HepG2 (cell line): Measurements from ENCODE around the gene NALCN. TPM values are rescaled to one million over a fixed set of nuclear protein-coding genes. Genes with fewer than 3 reads are reported as not detected.

Source experiments
- ATAC-seq: fragments of 200-7000 bp; cut with Tn5 transposase; 3 replicates; pipeline ENCODE4 v1.9.1; 2020; ENCODE audit warnings: mild to moderate bottlenecking, moderate library complexity
- BruUV-seq: library from RNA; stranded (reverse); fragments of 400-500 nt; replicated peaks from 2 replicates; lab custom pipeline; 2021; lab: Mats Ljungman, UMichigan
- CTCF ChIA-PET: fragments of 300-600 bp; formaldehyde crosslinking; extraction: SDS; loops from one replicate; lab custom pipeline; 2021; ENCODE audit warnings: low total read pairs, inconsistent platforms, low intra/inter-chr PET ratio; lab: Yijun Ruan, JAX
- POLR2A ChIA-PET: fragments of 350-600 bp; sonication (Branson Sonifier 250); formaldehyde crosslinking; loops from one replicate; lab custom pipeline; 2020; ENCODE audit warnings: antibody characterized with exemption, inconsistent platforms; lab: Yijun Ruan, JAX
- DNase-seq: peaks from one replicate; pipeline ENCODE4 v3.0.0-alpha.2; 2015; ENCODE audit warnings: low spot score
- FAIRE-seq: peaks from 3 replicates; lab custom pipeline; 2011; peaks lifted over from hg19 to GRCh38; lab: Jason Lieb, UNC
- H2AFZ ChIP-seq: one replicate; pipeline ENCODE4 v1.6.1; 2011; ENCODE audit warnings: low read length, inconsistent platforms
- H3K27ac ChIP-seq: fragments of 300-600 bp; 3 replicates; pipeline ENCODE4 v1.8.0; 2011; ENCODE audit warnings: mixed run types, mild to moderate bottlenecking, mixed read lengths, low read length, inconsistent platforms; ENCODE audit not compliant: insufficient read depth; ENCODE audit errors: extremely low read length
- H3K27me3 ChIP-seq, 2 experiments: fragments of 200-600 bp in 1 of 2; 2 replicates in 1 of 2; 3 replicates in 1 of 2; pipeline versions ENCODE4 v1.6.0 to v1.8.0; 2011; ENCODE audit warnings: low read length in 2 of 2, mild to moderate bottlenecking in 2 of 2, moderate library complexity in 2 of 2, inconsistent platforms in 1 of 2; ENCODE audit not compliant: insufficient read depth in 2 of 2, control insufficient read depth in 1 of 2
- H3K36me3 ChIP-seq, 2 experiments: fragments of 200-600 bp in 1 of 2; replicated peaks in 1 of 2; 2 replicates in 1 of 2; 3 replicates in 1 of 2; pipeline versions ENCODE4 v1.5.1 to v1.8.0; 2011; ENCODE audit warnings: low read length in 2 of 2, inconsistent platforms in 1 of 2; ENCODE audit not compliant: insufficient read depth in 2 of 2, control insufficient read depth in 1 of 2
- H3K4me1 ChIP-seq: 2 replicates; pipeline ENCODE4 v1.5.1; 2012; ENCODE audit warnings: low read length, inconsistent platforms; ENCODE audit not compliant: insufficient read depth
- H3K4me2 ChIP-seq: 2 replicates; pipeline ENCODE4 v1.6.0; 2011; ENCODE audit warnings: low read depth, low read length, inconsistent platforms
- H3K4me3 ChIP-seq, 3 experiments: fragments of 200-600 bp in 1 of 3; sonication (generic), shearing (Covaris generic) in 1 of 3; replicated peaks in 1 of 3; 2 replicates each; pipeline ENCODE4 v1.5.1; 2011 to 2016; ENCODE audit warnings: low read length in 3 of 3, inconsistent platforms in 2 of 3, low read depth in 2 of 3, mild to moderate bottlenecking in 2 of 3, control low read depth in 1 of 3, mixed read lengths in 1 of 3; ENCODE audit not compliant: insufficient read depth in 1 of 3
- H3K79me2 ChIP-seq: one replicate; pipeline ENCODE4 v1.6.1; 2011; ENCODE audit warnings: low read length, inconsistent platforms; ENCODE audit not compliant: insufficient read depth
- H3K9ac ChIP-seq: 2 replicates; pipeline ENCODE4 v1.6.0; 2011; ENCODE audit warnings: mild to moderate bottlenecking, low read depth, low read length, inconsistent platforms; ENCODE audit not compliant: insufficient read depth
- H3K9me3 ChIP-seq: 2 replicates; pipeline ENCODE4 v1.5.1; 2012; ENCODE audit warnings: mild to moderate bottlenecking, low read length
- H4K20me1 ChIP-seq: 2 replicates; pipeline ENCODE4 v1.6.0; 2011; ENCODE audit warnings: inconsistent platforms, mild to moderate bottlenecking, low read length, moderate library complexity; ENCODE audit not compliant: insufficient read depth
- EHMT2 ChIP-seq: fragments of 200-600 bp; sonication (generic); IDR thresholded peaks from 2 replicates; pipeline ENCODE4 v1.7.0; 2017; ENCODE audit warnings: antibody characterized with exemption, low read depth, low read length, borderline replicate concordance
- FOXP1 ChIP-seq, 2 experiments: fragments of 450-650 bp in 1 of 2; IDR thresholded peaks; 2 replicates each; pipeline ENCODE4 v1.6.1; 2017 to 2018; ENCODE audit warnings: antibody characterized with exemption in 1 of 2
- KAT8 ChIP-seq: IDR thresholded peaks from 2 replicates; pipeline ENCODE4 v1.6.1; 2016; ENCODE audit warnings: missing genetic modification reagents, missing compliant biosample characterization
- KLF6 ChIP-seq: IDR thresholded peaks from 2 replicates; pipeline ENCODE4 v1.8.0; 2016; ENCODE audit warnings: missing biosample characterization, missing genetic modification reagents
- KLF9 ChIP-seq: IDR thresholded peaks from 2 replicates; pipeline ENCODE4 v1.6.1; 2016; ENCODE audit warnings: low read depth
- PRPF4 ChIP-seq: fragments of 200-400 bp; formaldehyde crosslinking; IDR thresholded peaks from 2 replicates; pipeline ENCODE4 v1.6.1; 2016; ENCODE audit warnings: low read length, low read depth; ENCODE audit not compliant: poor library complexity, severe bottlenecking
- TARDBP ChIP-seq: sonication (generic); formaldehyde crosslinking; IDR thresholded peaks from 2 replicates; pipeline ENCODE4 v1.8.0; 2022; ENCODE audit warnings: mild to moderate bottlenecking, missing genetic modification reagents
- TEF ChIP-seq: sonication (generic); formaldehyde crosslinking; IDR thresholded peaks from 2 replicates; pipeline ENCODE4 v1.5.0; 2020; ENCODE audit warnings: missing genetic modification reagents
- ZBTB3 ChIP-seq: sonication (generic); formaldehyde crosslinking; IDR thresholded peaks from 2 replicates; pipeline ENCODE4 v1.4.0; 2020; ENCODE audit warnings: low read depth, mild to moderate bottlenecking, moderate library complexity, missing genetic modification reagents, borderline replicate concordance
- ZNF589 ChIP-seq: sonication (generic); formaldehyde crosslinking; conservative IDR thresholded peaks from 2 replicates; pipeline ENCODE4 v1.8.0; 2022; ENCODE audit warnings: mild to moderate bottlenecking, moderate library complexity, missing genetic modification reagents
- ZNF773 ChIP-seq: sonication (generic); formaldehyde crosslinking; IDR thresholded peaks from 2 replicates; pipeline ENCODE4 v1.4.0; 2020; ENCODE audit warnings: missing genetic modification reagents, borderline replicate concordance
- ZNF878 ChIP-seq: sonication (generic); formaldehyde crosslinking; IDR thresholded peaks from 2 replicates; pipeline ENCODE4 v1.8.1; 2023; ENCODE audit warnings: mild to moderate bottlenecking, missing genetic modification reagents, moderate library complexity
- WGBS: methylation state at CpG from one replicate; pipeline ENCODE4 v1.1.6; 2017; ENCODE audit warnings: low lambda C conversion rate; 5-methylcytosine and 5-hydroxymethylcytosine counted together
- in situ Hi-C: cut with HindIII; loops from 2 replicates; pipeline ENCODE4 v1.10.0; 2017; ENCODE audit warnings: low pct_unique_long_range_greater_than_20kb; ENCODE audit not compliant: extremely low pct_ligation_motif_present
- intact Hi-C: fragments of 100-400 bp; cut with micrococcal nuclease; formaldehyde crosslinking; loops from one replicate; pipeline ENCODE4 v1.10.0; 2022; ENCODE audit not compliant: unreplicated experiment
- polyA plus RNA-seq, 8 experiments: library from polyadenylated mRNA; depleted of rRNA in 3 of 8; stranded (reverse) in 7 of 8; unstranded in 1 of 8; fragments of >200 nt; fragmentation: Illumina TruSeq in 4 of 8; extraction: Trizol in 4 of 8; gene quantifications; 2 replicates each; pipeline versions ENCODE4 v1.2.1 to v1.2.3, GENCODE V29; 2011 to 2016; ENCODE audit warnings: low read depth in 4 of 8, missing spikeins in 1 of 8, mixed read lengths in 1 of 8; ENCODE audit not compliant: insufficient read depth in 1 of 8
- total RNA-seq, 5 experiments: library from RNA; depleted of rRNA; stranded (reverse); fragments of >200 nt; fragmentation: Illumina TruSeq; extraction: Trizol; gene quantifications; 2 replicates each; pipeline ENCODE4 v1.2.3, GENCODE V29; 2016; ENCODE audit warnings: low read depth in 1 of 5

The NALCN gene
- total and polyA plus RNA-seq, 2 of the 13 experiments (the other 11 are each of a cell fraction or from before 2014, with no cell fraction given), result not detected

- intact Hi-C loops, result no loop called here
- in situ Hi-C loops, result no loop called here
- H3K4me1 ChIP-seq, result no peaks in the 10 kb centered on the region
- no peak for FAIRE-seq
- CTCF ChIA-PET, result no interaction called here
- DNase-seq, result no peak
- no peaks in the 10 kb centered on the region for H3K9me3 ChIP-seq
- no peak overlapping the region for H2AFZ ChIP-seq
- H3K36me3 ChIP-seq, result no peaks in the 10 kb centered on the region
- H4K20me1 ChIP-seq, result no peaks in the 10 kb centered on the region
- H3K27me3 ChIP-seq, result peaks cover 0 to 1% of the 10 kb centered on the region in 2 experiments; a peak in 1 of 5 replicates
- no peak overlapping the region for H3K9ac ChIP-seq
- H3K27ac ChIP-seq, result no peak overlapping the region
- TF ChIP-seq EHMT2, result no peak
- no peak for TF ChIP-seq TEF
- no peak for TF ChIP-seq ZNF589 (CRISPR knock-in tag)
- BruUV-seq, result no TSS peak
- 1% methylated on average over 2 of the region's 2 CpGs for WGBS
- no peak overlapping the region for H3K4me3 ChIP-seq
- H3K4me2 ChIP-seq, result no peak overlapping the region
- H3K79me2 ChIP-seq, result no peaks in the 10 kb centered on the region
- POLR2A ChIA-PET, result no interaction called here
- no peak for ATAC-seq
Observed at GRCh38 chr13:101155920-101156319, 260.4 kb downstream of the NALCN start.

- WGBS, result 7% methylated on average over 3 of the region's 3 CpGs
Observed at GRCh38 chr13:101152184-101152583, 264.1 kb downstream of the NALCN start.

More at GRCh38 chr13:101152184-101152583, 264.1 kb downstream of the NALCN start:
- in situ Hi-C loops (no loop called here), intact Hi-C loops (no loop called here)
- ATAC-seq (no peak), FAIRE-seq (no peak), DNase-seq (no peak)
- H3K4me2 ChIP-seq, result no peak overlapping the region
- H3K27ac ChIP-seq, result no peak overlapping the region
- H3K9me3 ChIP-seq, result no peaks in the 10 kb centered on the region
- no TSS peak for BruUV-seq
- no peak overlapping the region for H3K4me3 ChIP-seq
- H2AFZ ChIP-seq, result no peak overlapping the region
- H3K27me3 ChIP-seq, result peaks cover 2 to 10% of the 10 kb centered on the region in 2 experiments; a peak in 2 of 5 replicates
- no peak overlapping the region for H3K9ac ChIP-seq
- no peaks in the 10 kb centered on the region for H3K4me1 ChIP-seq
- CTCF ChIA-PET, result no interaction called here
- POLR2A ChIA-PET, result no interaction called here
- no peaks in the 10 kb centered on the region for H4K20me1 ChIP-seq
- no peaks in the 10 kb centered on the region for H3K36me3 ChIP-seq
- no peaks in the 10 kb centered on the region for H3K79me2 ChIP-seq
- TF ChIP-seq ZNF878 (CRISPR knock-in tag) (no peak), KAT8 (CRISPR knock-in tag) (no peak), ZNF773 (CRISPR knock-in tag) (no peak), TARDBP (CRISPR knock-in tag) (no peak), KLF9 (no peak), FOXP1 (IDR thresholded peaks at IDR 0.05) (no peak), FOXP1 (CRISPR knock-in tag; IDR thresholded peaks at IDR 0.05) (no peak), KLF6 (CRISPR knock-in tag) (no peak), PRPF4 (no peak), ZBTB3 (CRISPR knock-in tag) (no peak)
- TF ChIP-seq, all 625 proteins: peak for 0
